Lung (tissue), 12 donors: ENCODE measurements around the gene NDUFS7. TPM values are rescaled to one million over a fixed set of nuclear protein-coding genes. Genes with fewer than 3 reads are reported as not detected.
A peak's percentile ranks its signal among the peaks of the same experiment; 100 is the strongest.

Experiments used
- ATAC-seq: fragments of 200-7000 bp; cut with Tn5 transposase; one replicate; pipeline ENCODE4 v1.9.1; 2020; ENCODE audit warnings: moderate number of reproducible peaks; ENCODE audit not compliant: insufficient read depth, low FRiP score
- DNase-seq, 3 donors: peaks; one replicate each; pipeline ENCODE4 v3.0.0-alpha.2; 2013 to 2017
- H3K27ac ChIP-seq, 2 donors: one replicate each; pipeline ENCODE4 v1.5.1; 2013; ENCODE audit warnings: mild to moderate bottlenecking in 2 of 2, moderate library complexity in 2 of 2, control low read depth in 1 of 2, inconsistent platforms in 1 of 2, low read depth in 1 of 2, low read length in 1 of 2
- H3K27me3 ChIP-seq, 3 donors: one replicate each; pipeline ENCODE4 v1.5.1; 2013; ENCODE audit warnings: low read length in 2 of 3; ENCODE audit not compliant: control insufficient read depth in 3 of 3, insufficient read depth in 3 of 3
- H3K36me3 ChIP-seq, 4 donors: one replicate each; pipeline ENCODE4 v1.5.1; 2013; ENCODE audit warnings: low read length in 4 of 4, mild to moderate bottlenecking in 1 of 4, moderate library complexity in 1 of 4; ENCODE audit not compliant: control insufficient read depth in 4 of 4, insufficient read depth in 4 of 4
- H3K4me1 ChIP-seq, 5 donors: one replicate each; pipeline ENCODE4 v1.5.1; 2013; ENCODE audit warnings: low read length in 5 of 5, mild to moderate bottlenecking in 2 of 5, moderate library complexity in 1 of 5; ENCODE audit not compliant: control insufficient read depth in 5 of 5, insufficient read depth in 5 of 5
- H3K4me3 ChIP-seq: one replicate; pipeline ENCODE4 v1.5.1; 2013; ENCODE audit warnings: mild to moderate bottlenecking, control low read depth, moderate library complexity
- H3K9ac ChIP-seq, 2 donors: one replicate each; pipeline ENCODE4 v1.5.1; 2013; ENCODE audit warnings: low read length in 2 of 2, control low read depth in 1 of 2; ENCODE audit not compliant: insufficient read depth in 1 of 2
- H3K9me3 ChIP-seq, 4 donors: one replicate each; pipeline ENCODE4 v1.5.1; 2013; ENCODE audit warnings: low read length in 3 of 4, mild to moderate bottlenecking in 1 of 4, moderate library complexity in 1 of 4; ENCODE audit not compliant: control insufficient read depth in 4 of 4, insufficient read depth in 3 of 4
- CTCF ChIP-seq: IDR thresholded peaks from 2 replicates; pipeline ENCODE4 v1.5.1; 2012; ENCODE audit warnings: mild to moderate bottlenecking; ENCODE audit errors: control extremely low read depth, extremely low read depth
- WGBS, 2 donors: extraction: QIAGEN DNeasy Blood & Tissue Kit; methylation state at CpG; one replicate each; pipeline ENCODE4 v1.1.7; 2013; 5-methylcytosine and 5-hydroxymethylcytosine counted together
- polyA plus RNA-seq, 2 donors: library from polyadenylated mRNA; stranded (reverse); fragments of 200-250 nt; gene quantifications; one replicate each; pipeline ENCODE4 v1.2.1, GENCODE V29; 2013
- total RNA-seq, 2 donors: library from RNA; depleted of rRNA in 1 of 2; stranded (reverse); fragments of >200 nt in 1 of 2; gene quantifications; one replicate each; pipeline ENCODE4 v1.2.1, GENCODE V29; 2014 to 2021
- donor health status: control.
- donor health status: control.
- donor health status: Bipolar disorder and iron deficiency.
- donor health status: healthy.
- donor health status: DM: yes; HTN: yes; CAD: no.

The NDUFS7 gene
- total and polyA plus RNA-seq, 4 donors: 33.4 to 133 (median 108) TPM

GRCh38 chr19:1412323-1412923 is 28.7 kb downstream of the NDUFS7 start:
- Histone ChIP-seq H3K4me3 (no peak overlapping the region), H3K36me3 (peaks cover 0 to 17% (median 4%) of the 10 kb centered on the region in 4 donors), H3K27me3 (no peaks in the 10 kb centered on the region), H3K4me1 (peaks cover 13 to 63% (median 38%) of the 10 kb centered on the region in 5 donors), H3K27ac (peak overlapping the region in 1 of 2 donors; percentile 93), H3K9ac (no peak overlapping the region), H3K9me3 (no peaks in the 10 kb centered on the region)
- ATAC-seq: no peak
- WGBS, 2 donors: 75 to 85% methylated on average over 21 of the region's 21 CpGs
- no peak for DNase-seq
- TF ChIP-seq CTCF: no peak

- Histone ChIP-seq H3K36me3 (peaks cover 0 to 21% (median 4%) of the 10 kb centered on the region in 4 donors), H3K27ac (no peak overlapping the region), H3K9me3 (no peaks in the 10 kb centered on the region), H3K9ac (no peak overlapping the region), H3K27me3 (no peaks in the 10 kb centered on the region), H3K4me1 (peaks cover 16 to 63% (median 41%) of the 10 kb centered on the region in 5 donors), H3K4me3 (no peak overlapping the region)
- no peak for TF ChIP-seq CTCF
- 79 to 86% methylated on average over 36 of the region's 36 CpGs for WGBS, 2 donors
- ATAC-seq (no peak), DNase-seq (no peak)
Measured at GRCh38 chr19:1412995-1413800, 29.5 kb downstream of the NDUFS7 start.

- Histone ChIP-seq H3K9ac (peak overlapping the region; percentile 37 to 73), H3K27ac (peak overlapping the region; percentile 79 to 83), H3K9me3 (no peaks in the 10 kb centered on the region), H3K4me1 (peaks cover 14 to 41% (median 25%) of the 10 kb centered on the region in 5 donors), H3K27me3 (no peaks in the 10 kb centered on the region), H3K36me3 (peaks cover 0 to 41% (median 4%) of the 10 kb centered on the region in 4 donors), H3K4me3 (no peak overlapping the region)
- no peak for ATAC-seq
- TF ChIP-seq CTCF: no peak
- 60 to 77% methylated on average over 28 of the region's 28 CpGs for WGBS, 2 donors
- DNase-seq: no peak
Measured at GRCh38 chr19:1416014-1416841, 32.5 kb downstream of the NDUFS7 start.
